C4-2B (cell line): ENCODE data around the gene SOX10.

Experiments
- CTCF ChIP-seq: fragments of 450-650 bp; conservative IDR thresholded peaks from 2 replicates; pipeline ENCODE4 v1.5.1; 2017; ENCODE audit warnings: mild to moderate bottlenecking
- ZFX ChIP-seq: fragments of 450-650 bp; IDR thresholded peaks from 2 replicates; pipeline ENCODE4 v1.6.1; 2017

GRCh38 chr22:38021206-38021605 is 36.9 kb upstream of the SOX10 start:
- no peak for TF ChIP-seq CTCF
- TF ChIP-seq ZFX: no peak
